ENCODE results near the gene MRGPRD.

DNA sequence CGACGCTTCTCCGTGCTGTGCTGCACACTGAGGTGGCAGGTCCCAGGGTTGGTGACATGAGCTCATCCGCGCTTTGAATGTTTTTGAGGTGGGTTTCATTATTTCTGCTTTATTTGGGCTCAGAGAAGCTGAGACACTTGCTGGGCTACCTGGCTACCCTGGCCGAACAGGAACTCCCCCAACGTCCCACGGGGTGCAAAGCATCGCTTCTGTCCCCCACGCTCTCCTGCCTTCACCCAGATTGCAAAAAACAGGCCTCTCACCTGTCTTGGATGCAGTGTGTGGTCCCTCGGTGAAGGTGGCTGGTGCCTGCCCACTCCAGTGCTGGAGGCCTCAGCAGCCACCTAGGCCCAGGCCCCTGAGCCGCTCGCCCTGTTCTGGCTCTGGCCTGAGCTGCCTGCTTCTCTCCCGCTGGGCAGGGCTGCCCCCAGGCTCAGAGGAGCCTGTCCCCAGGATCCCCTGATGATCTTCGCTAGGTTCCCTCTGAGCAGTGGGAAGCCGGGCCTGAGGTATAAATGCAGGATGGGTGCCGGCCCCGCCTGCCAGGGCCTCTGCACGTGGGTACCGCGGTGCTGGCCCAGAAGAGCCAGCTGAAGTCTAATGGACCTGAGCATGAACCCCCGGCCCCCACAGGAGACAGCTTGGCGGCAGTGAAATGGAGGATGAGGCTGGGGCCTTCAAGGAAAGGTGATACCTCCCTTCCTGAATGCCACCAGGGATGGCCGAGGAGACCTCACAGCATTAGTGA, 15.8 kb upstream of the MRGPRD start:
- TF ChIP-seq SIN3A (IDR thresholded peaks at IDR 0.05; ENCODE audit: low read depth) = no peak
- TF ChIP-seq, protein P1, sequence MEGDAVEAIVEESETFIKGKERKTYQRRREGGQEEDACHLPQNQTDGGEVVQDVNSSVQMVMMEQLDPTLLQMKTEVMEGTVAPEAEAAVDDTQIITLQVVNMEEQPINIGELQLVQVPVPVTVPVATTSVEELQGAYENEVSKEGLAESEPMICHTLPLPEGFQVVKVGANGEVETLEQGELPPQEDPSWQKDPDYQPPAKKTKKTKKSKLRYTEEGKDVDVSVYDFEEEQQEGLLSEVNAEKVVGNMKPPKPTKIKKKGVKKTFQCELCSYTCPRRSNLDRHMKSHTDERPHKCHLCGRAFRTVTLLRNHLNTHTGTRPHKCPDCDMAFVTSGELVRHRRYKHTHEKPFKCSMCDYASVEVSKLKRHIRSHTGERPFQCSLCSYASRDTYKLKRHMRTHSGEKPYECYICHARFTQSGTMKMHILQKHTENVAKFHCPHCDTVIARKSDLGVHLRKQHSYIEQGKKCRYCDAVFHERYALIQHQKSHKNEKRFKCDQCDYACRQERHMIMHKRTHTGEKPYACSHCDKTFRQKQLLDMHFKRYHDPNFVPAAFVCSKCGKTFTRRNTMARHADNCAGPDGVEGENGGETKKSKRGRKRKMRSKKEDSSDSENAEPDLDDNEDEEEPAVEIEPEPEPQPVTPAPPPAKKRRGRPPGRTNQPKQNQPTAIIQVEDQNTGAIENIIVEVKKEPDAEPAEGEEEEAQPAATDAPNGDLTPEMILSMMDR (IDR thresholded peaks at IDR 0.05 in 2 of 3, conservative IDR thresholded peaks at IDR 0.05 in 1 of 3; ENCODE audit: borderline replicate concordance in 1 of 3, insufficient read depth in 1 of 3, low read depth in 2 of 3, low read length in 2 of 3) = no peak

All from HCT116 (cell line).